ENCODE data around the gene PIH1D1. TPM values are rescaled to one million over a fixed set of nuclear protein-coding genes. Genes with fewer than 3 reads are reported as not detected.

PIH1D1 gene
- total RNA-seq, 1 donor from 2014 or later, result 54.6 TPM

DNA sequence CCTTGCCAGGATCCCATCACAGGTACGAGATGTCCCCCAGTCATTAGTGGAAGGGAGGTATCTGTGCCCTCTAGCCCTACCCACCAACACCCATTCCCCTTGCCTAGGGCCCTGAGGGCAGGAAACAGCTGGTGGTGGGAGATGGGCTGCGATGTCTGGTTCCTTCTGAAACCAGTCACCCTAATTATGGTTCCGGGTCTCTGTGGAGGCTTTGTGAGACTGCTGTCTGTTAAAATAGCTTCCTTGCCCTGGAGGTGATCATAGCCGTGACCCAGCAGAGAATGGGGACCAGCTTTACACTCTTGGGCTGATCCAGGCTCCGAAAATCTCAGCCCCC lies 6.9 kb upstream of the PIH1D1 start:
- TF ChIP-seq, protein P1, sequence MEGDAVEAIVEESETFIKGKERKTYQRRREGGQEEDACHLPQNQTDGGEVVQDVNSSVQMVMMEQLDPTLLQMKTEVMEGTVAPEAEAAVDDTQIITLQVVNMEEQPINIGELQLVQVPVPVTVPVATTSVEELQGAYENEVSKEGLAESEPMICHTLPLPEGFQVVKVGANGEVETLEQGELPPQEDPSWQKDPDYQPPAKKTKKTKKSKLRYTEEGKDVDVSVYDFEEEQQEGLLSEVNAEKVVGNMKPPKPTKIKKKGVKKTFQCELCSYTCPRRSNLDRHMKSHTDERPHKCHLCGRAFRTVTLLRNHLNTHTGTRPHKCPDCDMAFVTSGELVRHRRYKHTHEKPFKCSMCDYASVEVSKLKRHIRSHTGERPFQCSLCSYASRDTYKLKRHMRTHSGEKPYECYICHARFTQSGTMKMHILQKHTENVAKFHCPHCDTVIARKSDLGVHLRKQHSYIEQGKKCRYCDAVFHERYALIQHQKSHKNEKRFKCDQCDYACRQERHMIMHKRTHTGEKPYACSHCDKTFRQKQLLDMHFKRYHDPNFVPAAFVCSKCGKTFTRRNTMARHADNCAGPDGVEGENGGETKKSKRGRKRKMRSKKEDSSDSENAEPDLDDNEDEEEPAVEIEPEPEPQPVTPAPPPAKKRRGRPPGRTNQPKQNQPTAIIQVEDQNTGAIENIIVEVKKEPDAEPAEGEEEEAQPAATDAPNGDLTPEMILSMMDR (IDR thresholded peaks at IDR 0.05), result no peak

DNA sequence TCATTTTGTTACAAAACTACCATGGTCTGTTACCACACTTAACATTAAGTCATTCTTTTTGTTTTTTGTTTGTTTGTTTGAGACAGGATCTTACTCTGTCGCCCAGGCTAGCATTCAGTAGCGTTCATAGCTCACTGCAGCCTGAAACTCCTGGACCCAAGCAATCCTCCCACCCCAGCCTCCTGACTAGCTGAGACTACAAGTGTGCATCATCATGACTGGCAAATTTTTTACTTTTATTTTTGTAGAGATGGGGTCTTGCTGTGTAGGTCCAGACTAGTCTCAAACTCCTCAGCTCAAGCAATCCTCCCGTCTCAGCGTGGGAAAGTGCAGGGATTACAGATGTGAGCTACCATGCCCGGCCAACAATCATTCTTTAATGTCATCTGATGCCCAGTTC lies 4.7 kb upstream of the PIH1D1 start:
- H3K4me3 Mint-ChIP-seq (ENCODE audit: unreplicated experiment), result no peak overlapping the region

More for the DNA sequence above, 6.9 kb upstream of the PIH1D1 start:
- H3K36me3 Mint-ChIP-seq (ENCODE audit: low read depth), result no peaks in the 10 kb centered on the region
- DNase-seq (ENCODE audit: low spot score), result no peak
- H3K4me1 Mint-ChIP-seq (ENCODE audit: low read depth), result peaks cover 8% of the 10 kb centered on the region
- H3K4me3 Mint-ChIP-seq (ENCODE audit: unreplicated experiment), result no peak overlapping the region
- H3K9me3 Mint-ChIP-seq (ENCODE audit: low read depth), result no peaks in the 10 kb centered on the region
- no peak overlapping the region for H3K27ac Mint-ChIP-seq (ENCODE audit: unreplicated experiment)
- H3K27me3 Mint-ChIP-seq (ENCODE audit: low read depth), result no peaks in the 10 kb centered on the region

DNA sequence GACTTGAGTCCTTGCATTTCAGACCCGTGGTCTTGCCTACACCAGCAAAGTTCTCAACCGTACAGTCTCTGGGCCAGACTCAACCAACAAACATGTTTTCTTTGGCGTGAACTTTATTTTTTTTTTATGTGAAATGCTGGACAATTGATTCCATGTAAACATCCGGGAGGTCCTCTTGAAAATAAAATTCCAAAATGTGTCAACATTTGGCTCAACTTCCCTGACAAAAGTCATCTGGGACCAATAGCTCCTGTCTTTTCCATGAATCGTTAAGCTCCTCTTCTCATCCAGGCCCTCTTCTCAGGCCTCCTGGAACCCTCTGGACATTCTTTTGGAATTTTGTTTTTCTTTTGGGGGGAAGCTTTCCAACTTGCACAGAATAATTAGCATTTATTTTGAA lies 4.2 kb upstream of the PIH1D1 start:
- H3K27ac Mint-ChIP-seq (ENCODE audit: unreplicated experiment), result no peak overlapping the region
- H3K4me3 Mint-ChIP-seq (ENCODE audit: unreplicated experiment), result no peak overlapping the region

More for the DNA sequence above, 4.7 kb upstream of the PIH1D1 start:
- no peak for DNase-seq (ENCODE audit: low spot score)
- Mint-ChIP-seq H3K9me3 (ENCODE audit: low read depth) (no peaks in the 10 kb centered on the region), H3K27me3 (ENCODE audit: low read depth) (no peaks in the 10 kb centered on the region), H3K36me3 (ENCODE audit: low read depth) (no peaks in the 10 kb centered on the region), H3K4me1 (ENCODE audit: low read depth) (peaks cover 21% of the 10 kb centered on the region), H3K27ac (ENCODE audit: unreplicated experiment) (peak overlapping the region; percentile 23)
- TF ChIP-seq, protein P1 (IDR thresholded peaks at IDR 0.05), result no peak

DNA sequence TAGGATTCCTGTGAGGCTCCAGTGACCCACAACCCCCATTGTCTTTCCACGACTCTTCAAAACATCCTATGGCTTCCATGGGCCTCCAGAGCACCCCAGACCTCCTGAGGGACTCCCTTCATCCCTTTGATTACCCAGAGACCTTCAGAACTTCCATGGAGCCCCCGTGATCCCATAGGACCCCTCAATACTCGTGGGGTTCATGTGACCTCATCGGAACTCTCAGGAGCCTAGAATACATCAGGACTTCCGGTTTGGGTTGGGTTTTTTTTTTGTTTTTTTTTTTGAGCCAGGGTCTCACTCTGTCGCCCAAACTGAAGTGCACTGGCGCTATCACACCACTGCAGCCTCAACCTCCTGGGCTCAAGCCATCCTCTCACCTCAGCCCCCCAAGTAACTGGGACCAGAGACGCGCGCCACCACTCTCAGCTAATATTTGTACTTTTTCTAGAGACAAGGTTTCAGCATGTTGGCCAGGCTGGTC lies 2.2 kb upstream of the PIH1D1 start:
- Mint-ChIP-seq H3K4me3 (ENCODE audit: unreplicated experiment) (peak overlapping the region; percentile 86), H3K9me3 (ENCODE audit: low read depth) (no peaks in the 10 kb centered on the region), H3K27ac (ENCODE audit: unreplicated experiment) (peak overlapping the region; percentile 100), H3K27me3 (ENCODE audit: low read depth) (no peaks in the 10 kb centered on the region), H3K4me1 (ENCODE audit: low read depth) (peaks cover 31% of the 10 kb centered on the region), H3K36me3 (ENCODE audit: low read depth) (peaks cover 2% of the 10 kb centered on the region)
- no peak for DNase-seq (ENCODE audit: low spot score)
- TF ChIP-seq, protein P1 (IDR thresholded peaks at IDR 0.05), result no peak

More for the DNA sequence above, 4.2 kb upstream of the PIH1D1 start:
- TF ChIP-seq, protein P1 (IDR thresholded peaks at IDR 0.05), result no peak
- Mint-ChIP-seq H3K4me1 (ENCODE audit: low read depth) (peaks cover 25% of the 10 kb centered on the region), H3K27me3 (ENCODE audit: low read depth) (no peaks in the 10 kb centered on the region), H3K9me3 (ENCODE audit: low read depth) (no peaks in the 10 kb centered on the region), H3K36me3 (ENCODE audit: low read depth) (no peaks in the 10 kb centered on the region)
- DNase-seq (ENCODE audit: low spot score), result no peak

DNA sequence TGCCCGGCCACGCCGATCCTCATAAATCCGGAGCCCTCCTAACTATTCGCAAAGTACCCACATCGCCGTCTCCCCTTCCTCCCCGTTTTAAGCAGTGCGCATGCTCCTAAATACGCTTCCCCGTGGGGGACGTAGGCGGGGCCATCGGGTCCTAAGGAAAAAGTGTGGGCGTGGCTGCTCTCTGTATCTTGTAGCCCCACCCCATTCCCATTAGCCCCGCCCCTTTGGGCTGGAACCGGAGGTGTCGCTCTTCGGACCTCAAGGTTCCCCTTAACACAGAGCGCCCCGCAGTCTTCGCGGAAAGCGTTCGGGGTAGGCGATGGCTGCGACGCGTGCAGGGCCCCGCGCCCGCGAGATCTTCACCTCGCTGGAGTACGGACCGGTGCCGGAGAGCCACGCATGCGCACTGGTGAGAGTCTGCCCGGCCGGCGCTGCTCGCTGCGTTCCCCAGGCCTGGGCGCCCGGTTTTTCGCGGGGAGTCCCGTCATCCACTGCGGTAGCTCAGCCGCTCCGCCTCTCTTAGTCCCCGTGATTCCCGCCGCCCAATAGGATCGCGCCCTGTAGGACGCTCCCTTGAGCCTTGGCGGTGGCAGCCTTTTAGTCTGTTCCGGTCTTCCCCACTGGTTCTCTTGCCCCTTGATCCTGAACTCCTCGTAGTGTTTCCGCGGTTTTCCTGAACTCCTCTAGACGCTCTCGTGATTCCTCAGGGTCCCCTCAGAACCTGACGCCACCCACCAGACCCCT lies 1.6 kb upstream of the PIH1D1 start, which contains the start of gene ALDH16A1:
Gene ALDH16A1, plus strand, starts transcription at position 213 of the 744 bp plus-strand sequence. Its CDS starts 107 bp downstream, at position 320.
- Mint-ChIP-seq H3K27me3 (ENCODE audit: low read depth) (no peaks in the 10 kb centered on the region), H3K4me1 (ENCODE audit: low read depth) (peaks cover 31% of the 10 kb centered on the region), H3K9me3 (ENCODE audit: low read depth) (no peaks in the 10 kb centered on the region), H3K4me3 (ENCODE audit: unreplicated experiment) (peak within 1 kb of the TSS; percentile 86), H3K27ac (ENCODE audit: unreplicated experiment) (peak within 1 kb of the TSS; percentile 100), H3K36me3 (ENCODE audit: low read depth) (peaks cover 3% of the 10 kb centered on the region)
- TF ChIP-seq, protein P1 (IDR thresholded peaks at IDR 0.05), result no peak
- peak; percentile 99 for DNase-seq (ENCODE audit: low spot score)

Data from chondrocyte (in vitro differentiated cells).